ENCODE results near the gene TAP2. TPM values are rescaled to one million over a fixed set of nuclear protein-coding genes. Genes with fewer than 3 reads are reported as not detected.

Gene TAP2
- total RNA-seq, 1 experiment from 2014 or later: 59.9 TPM

DNA sequence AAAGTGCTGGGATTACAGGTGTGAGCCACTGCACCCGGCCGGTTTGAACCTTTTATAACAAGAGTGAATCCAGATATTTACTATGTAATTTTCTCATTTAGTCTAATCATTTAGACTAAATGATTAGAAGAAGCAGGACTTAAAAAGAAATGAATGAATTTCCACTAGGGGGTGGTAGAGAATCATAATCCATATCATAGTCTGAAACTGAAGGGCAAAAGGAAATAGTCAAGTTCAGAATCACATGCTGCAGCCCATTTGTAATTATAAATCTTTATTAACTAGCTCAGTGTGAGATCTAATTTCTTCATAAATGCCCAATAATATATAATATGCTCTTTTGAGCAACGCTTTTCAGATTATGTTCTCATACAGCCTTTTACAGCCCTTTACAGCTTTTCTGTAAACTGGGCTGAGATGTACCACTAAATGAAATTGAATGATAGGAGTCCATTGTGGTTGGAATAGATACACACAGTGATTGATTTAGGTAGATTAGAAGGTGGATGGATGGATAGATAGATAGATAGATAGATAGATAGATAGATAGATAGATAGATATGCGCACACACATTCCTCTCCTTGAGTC lies 47.3 kb upstream of the TAP2 start:
- H3K9ac ChIP-seq (ENCODE audit: low read length): no peak overlapping the region
- H3K4me2 ChIP-seq (ENCODE audit: low read length): no peak overlapping the region
- DNase-seq (ENCODE audit: low read depth, low spot score) (peak; percentile 72), ATAC-seq (peak; percentile 80)
- peak overlapping the region; percentile 80 for H2AFZ ChIP-seq (ENCODE audit: low read depth, low read length, poor library complexity, severe bottlenecking)
- TF ChIP-seq SP1 (IDR thresholded peaks at IDR 0.05; ENCODE audit: low read depth) (no peak), EGR1 (IDR thresholded peaks at IDR 0.05; ENCODE audit: low read depth) (0 out of 2 replicates have a peak, but pooled peaks have one; percentile 22), RAD21 (IDR thresholded peaks at IDR 0.05; ENCODE audit: low read depth) (peak; percentile 86)
- TF ChIP-seq, protein P1, sequence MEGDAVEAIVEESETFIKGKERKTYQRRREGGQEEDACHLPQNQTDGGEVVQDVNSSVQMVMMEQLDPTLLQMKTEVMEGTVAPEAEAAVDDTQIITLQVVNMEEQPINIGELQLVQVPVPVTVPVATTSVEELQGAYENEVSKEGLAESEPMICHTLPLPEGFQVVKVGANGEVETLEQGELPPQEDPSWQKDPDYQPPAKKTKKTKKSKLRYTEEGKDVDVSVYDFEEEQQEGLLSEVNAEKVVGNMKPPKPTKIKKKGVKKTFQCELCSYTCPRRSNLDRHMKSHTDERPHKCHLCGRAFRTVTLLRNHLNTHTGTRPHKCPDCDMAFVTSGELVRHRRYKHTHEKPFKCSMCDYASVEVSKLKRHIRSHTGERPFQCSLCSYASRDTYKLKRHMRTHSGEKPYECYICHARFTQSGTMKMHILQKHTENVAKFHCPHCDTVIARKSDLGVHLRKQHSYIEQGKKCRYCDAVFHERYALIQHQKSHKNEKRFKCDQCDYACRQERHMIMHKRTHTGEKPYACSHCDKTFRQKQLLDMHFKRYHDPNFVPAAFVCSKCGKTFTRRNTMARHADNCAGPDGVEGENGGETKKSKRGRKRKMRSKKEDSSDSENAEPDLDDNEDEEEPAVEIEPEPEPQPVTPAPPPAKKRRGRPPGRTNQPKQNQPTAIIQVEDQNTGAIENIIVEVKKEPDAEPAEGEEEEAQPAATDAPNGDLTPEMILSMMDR (IDR thresholded peaks at IDR 0.05 in 2 of 3, conservative IDR thresholded peaks at IDR 0.05 in 1 of 3; ENCODE audit: borderline replicate concordance in 1 of 3, insufficient read depth in 1 of 3, low read depth in 2 of 3, low read length in 2 of 3): peak; percentile 33 to 80 (median 64)
- H3K4me1 ChIP-seq (ENCODE audit: control insufficient read depth in 1 of 2, insufficient read depth in 2 of 2, low read length in 2 of 2): peaks cover 0 to 7% of the 10 kb centered on the region in 2 experiments; a peak in 2 of 4 replicates
- RAD21 ChIA-PET (ENCODE audit: low non-redundant PET in 1 of 2, low total read pairs in 2 of 2, uncharacterized antibody in 2 of 2, unreplicated experiment in 2 of 2): interaction anchor here (1.0 to 1.7 kb wide), 3 partner anchors 48 to 99 kb away, joined by 3 to 8 read pairs (median 4); no protein-coding TSS in a partner anchor
- intact Hi-C loops (cut with micrococcal nuclease): loop anchor here (1.0 to 5.0 kb wide), 4 partner anchors 47 to 99 kb away; partner anchors contain the start of gene BRD2
- H3K9me2 ChIP-seq (ENCODE audit: insufficient read depth): no peaks in the 10 kb centered on the region
- H3K27me3 ChIP-seq (ENCODE audit: insufficient read depth, low read length): no peaks in the 10 kb centered on the region
- POLR2A ChIA-PET: interaction anchor here (1.4 to 1.6 kb wide), 2 partner anchors 85 to 99 kb away, joined by 6 to 19 read pairs; no protein-coding TSS in a partner anchor
- no peak overlapping the region for H3K27ac ChIP-seq (ENCODE audit: low read depth, low read length)
- H3K79me2 ChIP-seq (ENCODE audit: insufficient read depth, low read length): no peaks in the 10 kb centered on the region
- CTCF ChIA-PET: interaction anchor here (0.6 to 2.1 kb wide), 14 partner anchors 8 to 101 kb away, joined by 3 to 39 read pairs (median 4); partner anchors contain the start of genes HLA-DMA, HLA-DMB and TAP2
- H4K20me1 ChIP-seq (ENCODE audit: insufficient read depth): no peaks in the 10 kb centered on the region
- H3K4me3 ChIP-seq (replicated peaks in 1 of 2; ENCODE audit: low read depth in 1 of 2, low read length in 2 of 2): no peak overlapping the region
- no peaks in the 10 kb centered on the region for H3K9me3 ChIP-seq (ENCODE audit: control insufficient read depth in 1 of 2, insufficient read depth in 1 of 2, low read depth in 1 of 2, low read length in 2 of 2)
- BruUV-seq (replicated peaks): no TSS peak
- H3K36me3 ChIP-seq (ENCODE audit: control insufficient read depth in 1 of 2, insufficient read depth in 2 of 2, low read length in 2 of 2): no peaks in the 10 kb centered on the region

DNA sequence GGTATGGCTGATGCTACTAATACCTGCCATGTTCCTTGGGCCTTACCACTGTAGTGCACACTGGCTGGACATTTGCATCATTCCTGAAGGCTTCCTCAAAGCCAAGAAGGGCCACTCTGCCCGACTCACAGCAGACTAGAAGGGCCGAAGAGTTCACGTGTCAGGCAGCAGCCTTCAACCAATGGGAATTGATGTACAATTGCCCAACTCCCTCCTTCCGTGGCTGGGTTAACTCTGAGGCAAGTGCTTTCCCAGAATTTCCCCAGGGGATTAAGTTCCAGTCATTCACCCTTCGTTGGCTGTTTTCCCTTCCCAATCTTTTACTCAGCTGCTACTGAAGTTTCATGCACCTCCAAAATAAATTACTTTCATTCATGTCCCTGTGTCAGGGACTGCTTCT lies 45.2 kb upstream of the TAP2 start:
- DNase-seq (ENCODE audit: low read depth, low spot score): no peak
- no peak overlapping the region for H2AFZ ChIP-seq (ENCODE audit: low read depth, low read length, poor library complexity, severe bottlenecking)
- no peak overlapping the region for H3K4me3 ChIP-seq (replicated peaks in 1 of 2; ENCODE audit: low read depth in 1 of 2, low read length in 2 of 2)
- no peaks in the 10 kb centered on the region for H3K27me3 ChIP-seq (ENCODE audit: insufficient read depth, low read length)
- H3K36me3 ChIP-seq (ENCODE audit: control insufficient read depth in 1 of 2, insufficient read depth in 2 of 2, low read length in 2 of 2): no peaks in the 10 kb centered on the region
- no peaks in the 10 kb centered on the region for H3K9me3 ChIP-seq (ENCODE audit: control insufficient read depth in 1 of 2, insufficient read depth in 1 of 2, low read depth in 1 of 2, low read length in 2 of 2)
- no peaks in the 10 kb centered on the region for H3K79me2 ChIP-seq (ENCODE audit: insufficient read depth, low read length)
- TF ChIP-seq CBX3 (IDR thresholded peaks at IDR 0.05; ENCODE audit: low read depth) (no peak), ELF1 (IDR thresholded peaks at IDR 0.05; ENCODE audit: borderline replicate concordance, low read depth) (no peak), POLR2AphosphoS5 (IDR thresholded peaks at IDR 0.05; ENCODE audit: low read depth, low read length) (no peak), FOSL1 (IDR thresholded peaks at IDR 0.05; ENCODE audit: low read depth) (no peak), SIN3A (IDR thresholded peaks at IDR 0.05; ENCODE audit: low read depth) (no peak)
- intact Hi-C loops (cut with micrococcal nuclease): no loop called here
- ChIA-PET POLR2A (no interaction called here), RAD21 (ENCODE audit: low non-redundant PET in 1 of 2, low total read pairs in 2 of 2, uncharacterized antibody in 2 of 2, unreplicated experiment in 2 of 2) (no interaction called here), CTCF (interaction anchor here (1.1 kb wide), 1 partner anchor 15 kb away, joined by 3 read pairs; no protein-coding TSS in a partner anchor)
- H4K20me1 ChIP-seq (ENCODE audit: insufficient read depth): no peaks in the 10 kb centered on the region
- peaks cover 0 to 7% of the 10 kb centered on the region in 2 experiments; a peak in 2 of 4 replicates for H3K4me1 ChIP-seq (ENCODE audit: control insufficient read depth in 1 of 2, insufficient read depth in 2 of 2, low read length in 2 of 2)
- BruUV-seq (replicated peaks): no TSS peak
- no peak overlapping the region for H3K9ac ChIP-seq (ENCODE audit: low read length)
- no peaks in the 10 kb centered on the region for H3K9me2 ChIP-seq (ENCODE audit: insufficient read depth)
- no peak overlapping the region for H3K4me2 ChIP-seq (ENCODE audit: low read length)
- no peak overlapping the region for H3K27ac ChIP-seq (ENCODE audit: low read depth, low read length)
- no peak for ATAC-seq

Data from HCT116 (cell line).